ENCODE measurements around the gene LRRC2. TPM values are rescaled to one million over a fixed set of nuclear protein-coding genes. Genes with fewer than 3 reads are reported as not detected.
A peak's percentile ranks its signal among the peaks of the same experiment; 100 is the strongest.

The LRRC2 gene
- total RNA-seq, 2 donors from 2014 or later, result 0.44 to 2.0 TPM

- Histone ChIP-seq H3K4me3 (no peak overlapping the region), H3K9me3 (no peaks in the 10 kb centered on the region), H3K27ac (no peak overlapping the region), H3K36me3 (no peaks in the 10 kb centered on the region), H3K27me3 (no peaks in the 10 kb centered on the region), H3K9ac (ENCODE audit: low read depth in 2 of 2, low read length in 2 of 2) (peak overlapping the region in 1 of 2 donors; percentile 3), H3K4me1 (no peaks in the 10 kb centered on the region)
- DNase-seq, result peak; percentile 97
- intact Hi-C loops (cut with DNase I), result loop anchor here (2.0 to 5.0 kb wide), 2 partner anchors 68 to 142 kb away; no protein-coding TSS in a partner anchor
- peak; percentile 97 for TF ChIP-seq CTCF (IDR thresholded peaks at IDR 0.05)
These were observed 77.3 kb downstream of the LRRC2 start for GRCh38 chr3:46488735-46489361.

- no peaks in the 10 kb centered on the region for H3K4me1 ChIP-seq
- H3K4me3 ChIP-seq, result no peak overlapping the region
- DNase-seq, result no peak
- no peak for TF ChIP-seq CTCF (IDR thresholded peaks at IDR 0.05)
- intact Hi-C loops (cut with DNase I), result loop anchor here (5.0 kb wide), 1 partner anchor 72 kb away; no protein-coding TSS in a partner anchor
- no peaks in the 10 kb centered on the region for H3K36me3 ChIP-seq
- no peaks in the 10 kb centered on the region for H3K27me3 ChIP-seq
- no peak overlapping the region for H3K9ac ChIP-seq (ENCODE audit: low read depth in 2 of 2, low read length in 2 of 2)
- H3K9me3 ChIP-seq, result no peaks in the 10 kb centered on the region
- peak overlapping the region; percentile 2 for H3K27ac ChIP-seq
These were observed 80.3 kb downstream of the LRRC2 start for GRCh38 chr3:46485779-46486175.

DNA sequence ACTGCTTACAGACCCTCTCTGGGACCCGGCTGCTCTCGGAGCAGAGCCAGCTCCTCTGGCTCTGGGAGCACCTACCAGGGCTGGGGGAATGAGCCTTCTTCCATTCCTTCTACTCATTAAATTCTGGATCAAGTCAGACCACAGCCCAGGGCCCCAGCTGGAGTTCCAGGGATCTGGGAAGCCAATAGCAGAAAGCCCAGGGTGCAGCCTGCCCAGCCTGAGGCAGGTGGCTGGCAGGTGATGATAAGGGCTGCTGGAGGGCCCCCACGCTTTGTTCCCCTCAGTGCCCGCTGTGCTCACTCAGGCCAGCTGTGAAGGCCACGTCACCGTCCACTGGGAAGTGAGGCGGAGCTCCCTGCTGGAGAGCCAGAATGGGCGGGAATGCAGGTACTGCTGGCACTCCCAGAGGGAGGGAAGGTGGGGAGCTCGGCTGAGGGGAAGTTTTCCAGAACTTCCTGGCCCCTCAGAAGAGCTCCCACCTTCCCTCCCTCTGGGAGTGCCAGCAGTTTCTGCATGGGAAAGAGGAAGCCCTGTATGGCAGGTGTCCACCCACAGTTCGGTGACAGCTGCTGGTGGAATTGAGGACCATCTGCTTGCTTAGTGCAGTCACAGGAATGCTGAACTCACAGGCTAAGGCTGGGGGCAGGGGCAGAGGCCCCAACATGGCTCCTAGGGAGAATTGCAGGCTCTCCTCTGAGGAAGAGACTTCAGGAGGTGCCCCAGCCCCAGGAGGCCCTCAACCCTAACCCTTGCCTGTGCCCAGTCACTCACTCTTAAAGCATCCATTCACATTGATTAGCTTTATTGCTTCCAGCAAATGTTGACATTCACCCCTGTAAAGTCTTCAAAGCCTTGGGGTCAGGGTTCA is 81.0 kb downstream of the LRRC2 start:
- Histone ChIP-seq H3K36me3 (no peaks in the 10 kb centered on the region), H3K27me3 (no peaks in the 10 kb centered on the region), H3K4me1 (no peaks in the 10 kb centered on the region), H3K9ac (ENCODE audit: low read depth in 2 of 2, low read length in 2 of 2) (peak overlapping the region in 1 of 2 donors; percentile 24), H3K27ac (peak overlapping the region; percentile 44), H3K9me3 (no peaks in the 10 kb centered on the region), H3K4me3 (no peak overlapping the region)
- intact Hi-C loops (cut with DNase I), result loop anchor here (5.0 kb wide), 1 partner anchor 72 kb away; no protein-coding TSS in a partner anchor
- TF ChIP-seq CTCF (IDR thresholded peaks at IDR 0.05), result no peak
- peak; percentile 61 for DNase-seq

DNA sequence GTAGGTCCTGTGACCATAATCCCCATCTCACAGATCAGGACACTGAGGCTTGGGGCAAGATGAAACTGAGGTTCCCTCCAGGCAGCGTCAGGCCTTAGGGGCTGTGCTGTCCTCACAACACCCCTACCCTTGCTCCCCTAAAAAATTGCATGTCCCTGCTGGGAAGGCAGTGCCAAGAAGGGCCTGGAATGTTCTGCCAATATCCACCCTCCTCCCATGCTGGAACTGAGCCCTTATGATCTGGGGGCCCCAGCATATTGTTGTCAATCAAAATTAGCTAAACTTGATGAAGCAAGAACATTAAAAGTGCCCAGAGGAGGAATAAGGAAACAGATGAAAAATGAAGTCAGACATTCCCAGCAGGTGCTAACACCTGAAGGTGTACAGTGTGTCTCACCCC is 81.7 kb downstream of the LRRC2 start:
- Histone ChIP-seq H3K4me1 (no peaks in the 10 kb centered on the region), H3K4me3 (no peak overlapping the region), H3K27ac (peak overlapping the region; percentile 44), H3K27me3 (no peaks in the 10 kb centered on the region), H3K36me3 (no peaks in the 10 kb centered on the region), H3K9me3 (no peaks in the 10 kb centered on the region), H3K9ac (ENCODE audit: low read depth in 2 of 2, low read length in 2 of 2) (peak overlapping the region in 1 of 2 donors; percentile 24)
- no peak for TF ChIP-seq CTCF (IDR thresholded peaks at IDR 0.05)
- intact Hi-C loops (cut with DNase I), result no loop called here
- no peak for DNase-seq

DNA sequence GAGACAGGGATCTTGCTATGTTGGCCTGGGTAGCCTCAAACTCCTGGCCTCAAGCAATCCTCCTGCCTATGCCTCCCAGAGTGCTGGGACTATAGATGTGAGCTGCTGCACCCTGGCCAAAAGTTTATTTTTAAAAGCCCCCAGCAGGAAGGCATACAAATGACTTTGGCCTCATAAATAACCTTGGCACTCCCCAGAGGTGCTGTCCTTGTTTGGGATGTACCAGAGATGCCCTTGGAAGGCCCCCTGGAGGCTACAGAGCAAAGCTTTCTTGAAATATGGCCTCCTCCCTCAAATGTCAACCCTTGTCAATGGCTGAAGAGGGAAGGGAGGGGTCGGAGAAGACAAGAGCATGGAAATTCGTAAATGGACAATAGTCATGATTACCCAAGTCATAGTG is 82.3 kb downstream of the LRRC2 start:
- H3K4me1 ChIP-seq, result no peaks in the 10 kb centered on the region
- no peaks in the 10 kb centered on the region for H3K27me3 ChIP-seq
- no peak for DNase-seq
- no peaks in the 10 kb centered on the region for H3K9me3 ChIP-seq
- H3K36me3 ChIP-seq, result no peaks in the 10 kb centered on the region
- no peak for TF ChIP-seq CTCF (IDR thresholded peaks at IDR 0.05)
- no peak overlapping the region for H3K27ac ChIP-seq
- no peak overlapping the region for H3K4me3 ChIP-seq
- intact Hi-C loops (cut with DNase I), result no loop called here
- H3K9ac ChIP-seq (ENCODE audit: low read depth in 2 of 2, low read length in 2 of 2), result no peak overlapping the region
